ENCODE data around the gene PPP2R2C.

DNA sequence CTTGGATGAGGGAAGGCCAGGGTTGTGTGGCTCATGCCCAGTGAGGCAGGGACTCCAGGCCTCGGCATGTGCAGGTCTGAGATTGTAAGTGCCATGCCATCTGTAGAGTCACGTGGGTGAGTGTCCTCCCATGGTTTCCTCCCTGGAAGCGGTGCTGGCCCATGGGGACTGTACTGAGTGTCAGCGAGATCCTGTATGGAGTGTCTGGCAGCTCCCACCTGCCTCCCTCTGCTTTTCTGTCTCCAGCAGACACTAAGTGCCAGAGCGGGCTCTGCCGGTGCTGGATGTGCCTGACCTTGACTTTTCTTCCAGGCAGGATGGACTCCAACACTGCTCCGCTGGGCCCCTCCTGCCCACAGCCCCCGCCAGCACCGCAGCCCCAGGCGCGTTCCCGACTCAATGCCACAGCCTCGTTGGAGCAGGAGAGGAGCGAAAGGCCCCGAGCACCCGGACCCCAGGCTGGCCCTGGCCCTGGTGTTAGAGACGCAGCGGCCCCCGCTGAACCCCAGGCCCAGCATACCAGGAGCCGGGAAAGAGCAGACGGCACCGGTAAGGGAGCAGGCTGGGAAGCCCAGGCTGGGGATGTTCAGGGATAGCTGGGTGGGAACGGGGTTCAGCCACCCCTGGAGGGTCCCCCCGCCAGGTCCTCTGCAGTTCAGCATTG is 195.1 kb downstream of the PPP2R2C start:
- TF ChIP-seq ZNF274 (IDR thresholded peaks at IDR 0.05; ENCODE audit: low read depth, low read length) (no peak), YY1 (IDR thresholded peaks at IDR 0.05; ENCODE audit: insufficient read depth, insufficient read length) (no peak), SUZ12 (IDR thresholded peaks at IDR 0.05; ENCODE audit: extremely low read depth, insufficient read depth, insufficient read length) (no peak)

Data from NT2/D1 (cell line).